Natural killer cell (primary cell): Measurements from ENCODE around the gene LAT. TPM values are rescaled to one million over a fixed set of nuclear protein-coding genes. Genes with fewer than 3 reads are reported as not detected.

ENCODE experiments used
- ATAC-seq, 3 donors: fragments of 150-1000 bp in 2 of 3; fragments of 200-7000 bp in 1 of 3; cut with Tn5 transposase; 1 replicate in 1 of 3; 2 replicates in 2 of 3; pipeline ENCODE4 v1.10.0; 2021; ENCODE audit warnings: mild to moderate bottlenecking in 2 of 3, moderate library complexity in 2 of 3
- DNase-seq, 2 donors: peaks; one replicate each; pipeline versions ENCODE4 v3.0.0 to v3.0.0-alpha.2; 2013 to 2021; ENCODE audit warnings: mixed read lengths in 1 of 2
- H3K27ac ChIP-seq: one replicate; pipeline ENCODE4 v1.5.1; 2013; ENCODE audit warnings: mild to moderate bottlenecking, low read length
- H3K27me3 ChIP-seq: one replicate; pipeline ENCODE4 v1.6.1; 2013; ENCODE audit warnings: low read length; ENCODE audit not compliant: control insufficient read depth, insufficient read depth
- H3K36me3 ChIP-seq: one replicate; pipeline ENCODE4 v1.6.1; 2013; ENCODE audit warnings: low read length; ENCODE audit not compliant: control insufficient read depth, insufficient read depth
- H3K4me1 ChIP-seq: one replicate; pipeline ENCODE4 v1.6.1; 2013; ENCODE audit warnings: low read length; ENCODE audit not compliant: control insufficient read depth, insufficient read depth
- H3K4me3 ChIP-seq: one replicate; pipeline ENCODE4 v1.5.1; 2013; ENCODE audit warnings: low read length
- H3K9me3 ChIP-seq: one replicate; pipeline ENCODE4 v1.6.1; 2013; ENCODE audit warnings: low read length; ENCODE audit not compliant: control insufficient read depth, insufficient read depth
- H3K27ac Mint-ChIP-seq, 2 donors: one replicate each; pipeline ENCODE4 v1.8.0; 2022; ENCODE audit warnings: mild to moderate bottlenecking in 2 of 2, mixed read lengths in 2 of 2, moderate library complexity in 1 of 2
- H3K27me3 Mint-ChIP-seq, 2 donors: one replicate each; pipeline ENCODE4 v1.8.0; 2022; ENCODE audit warnings: low read depth in 2 of 2, mixed read lengths in 2 of 2
- H3K36me3 Mint-ChIP-seq: one replicate; pipeline ENCODE4 v1.8.0; 2022; ENCODE audit warnings: mixed read lengths
- H3K4me1 Mint-ChIP-seq, 2 donors: one replicate each; pipeline ENCODE4 v1.8.0; 2022; ENCODE audit warnings: mixed read lengths in 2 of 2
- H3K4me3 Mint-ChIP-seq: one replicate; pipeline ENCODE4 v1.8.0; 2022; ENCODE audit warnings: mild to moderate bottlenecking, moderate library complexity, mixed read lengths
- H3K9me3 Mint-ChIP-seq, 2 donors: one replicate each; pipeline ENCODE4 v1.8.0; 2022; ENCODE audit warnings: mixed read lengths in 2 of 2
- WGBS: methylation state at CpG from one replicate; pipeline ENCODE4 v1.1.7; 2013; ENCODE audit warnings: missing lambda C conversion rate; ENCODE audit not compliant: insufficient coverage; 5-methylcytosine and 5-hydroxymethylcytosine counted together
- intact Hi-C: fragments of 100-400 bp; cut with micrococcal nuclease; formaldehyde crosslinking; loops from one replicate; pipeline ENCODE4 v1.14.2; 2022
- total RNA-seq, 4 donors: library from RNA; stranded (reverse); fragments of 120-200 nt in 1 of 4; gene quantifications; one replicate each; pipeline versions ENCODE4 v1.2.3 to v1.2.4, GENCODE V29; 2013 to 2022
- TF ChIP-seq, protein P1 (sequence below): fragments of 200-600 bp; IDR thresholded peaks from one replicate; pipeline ENCODE4 v1.8.0; 2022; ENCODE audit warnings: antibody characterized with exemption

The LAT gene
- total RNA-seq, 3 donors from 2014 or later (not counting 1 experiment from before 2014, with no cell fraction given) = 130 to 148 (median 147) TPM

DNA sequence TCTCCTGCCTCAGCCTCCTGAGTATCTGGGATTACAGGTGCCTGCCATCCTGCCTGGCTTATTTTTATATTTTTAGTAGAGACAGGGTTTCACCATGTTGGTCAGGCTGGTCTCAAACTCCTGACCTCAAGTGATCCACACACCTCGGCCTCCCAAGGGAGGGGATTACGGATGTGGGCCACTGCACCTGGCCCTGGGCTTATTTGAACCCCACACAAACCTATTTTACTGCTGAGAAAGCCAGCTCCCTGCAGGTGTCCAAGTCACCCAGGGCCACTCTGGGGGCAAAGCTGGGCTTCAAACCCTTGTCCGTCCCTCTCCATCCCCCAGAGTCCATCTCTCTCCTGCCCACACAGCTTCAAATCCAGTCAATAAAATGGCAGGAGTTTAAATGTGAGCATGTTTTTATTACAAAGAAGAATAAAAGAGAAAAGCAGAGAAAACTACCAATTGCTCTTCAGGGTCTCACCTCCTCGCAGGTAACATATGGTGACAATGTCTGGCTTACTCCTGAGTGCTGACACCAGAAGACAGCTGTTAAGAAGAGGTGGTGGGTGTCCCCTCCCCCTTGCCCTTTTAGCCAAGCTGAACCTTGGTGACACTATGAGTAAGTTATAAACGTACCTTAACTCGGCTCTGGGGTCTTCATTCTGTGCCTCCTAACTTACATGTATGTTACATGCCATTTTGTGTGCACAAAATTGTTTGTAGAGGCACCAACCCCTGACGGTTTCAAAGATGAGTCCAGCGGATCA is 45.4 kb downstream of the LAT start:
- no peaks in the 10 kb centered on the region for H3K36me3 Mint-ChIP-seq
- TF ChIP-seq, protein P1, sequence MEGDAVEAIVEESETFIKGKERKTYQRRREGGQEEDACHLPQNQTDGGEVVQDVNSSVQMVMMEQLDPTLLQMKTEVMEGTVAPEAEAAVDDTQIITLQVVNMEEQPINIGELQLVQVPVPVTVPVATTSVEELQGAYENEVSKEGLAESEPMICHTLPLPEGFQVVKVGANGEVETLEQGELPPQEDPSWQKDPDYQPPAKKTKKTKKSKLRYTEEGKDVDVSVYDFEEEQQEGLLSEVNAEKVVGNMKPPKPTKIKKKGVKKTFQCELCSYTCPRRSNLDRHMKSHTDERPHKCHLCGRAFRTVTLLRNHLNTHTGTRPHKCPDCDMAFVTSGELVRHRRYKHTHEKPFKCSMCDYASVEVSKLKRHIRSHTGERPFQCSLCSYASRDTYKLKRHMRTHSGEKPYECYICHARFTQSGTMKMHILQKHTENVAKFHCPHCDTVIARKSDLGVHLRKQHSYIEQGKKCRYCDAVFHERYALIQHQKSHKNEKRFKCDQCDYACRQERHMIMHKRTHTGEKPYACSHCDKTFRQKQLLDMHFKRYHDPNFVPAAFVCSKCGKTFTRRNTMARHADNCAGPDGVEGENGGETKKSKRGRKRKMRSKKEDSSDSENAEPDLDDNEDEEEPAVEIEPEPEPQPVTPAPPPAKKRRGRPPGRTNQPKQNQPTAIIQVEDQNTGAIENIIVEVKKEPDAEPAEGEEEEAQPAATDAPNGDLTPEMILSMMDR = no peak
- H3K9me3 Mint-ChIP-seq = no peaks in the 10 kb centered on the region
- no peaks in the 10 kb centered on the region for H3K36me3 ChIP-seq
- no peaks in the 10 kb centered on the region for H3K4me1 Mint-ChIP-seq
- H3K27ac ChIP-seq = no peak overlapping the region
- DNase-seq = no peak
- H3K4me3 ChIP-seq = no peak overlapping the region
- no peak overlapping the region for H3K4me3 Mint-ChIP-seq
- intact Hi-C loops = no loop called here
- no peaks in the 10 kb centered on the region for H3K27me3 Mint-ChIP-seq
- H3K27me3 ChIP-seq = no peaks in the 10 kb centered on the region
- no peak overlapping the region for H3K27ac Mint-ChIP-seq
- no peaks in the 10 kb centered on the region for H3K9me3 ChIP-seq
- WGBS = 86% methylated on average over 8 of the region's 8 CpGs
- ATAC-seq = no peak
- H3K4me1 ChIP-seq = peaks cover 5% of the 10 kb centered on the region

Other genes with a start within 250 kb of the LAT start
- 10 to 100 TPM; 11.7 to 13.7 (median 12.2) TPM for gene NPIPB9, start 233.3 kb upstream of the LAT start, total RNA-seq
- gene ATXN2L, start 162.1 kb upstream of the LAT start, total RNA-seq = 100 to 1,000 TPM; 350 to 451 (median 416) TPM
- gene TUFM, start 138.7 kb upstream of the LAT start, total RNA-seq = 100 to 1,000 TPM; 108 to 128 (median 118) TPM
- 100 to 1,000 TPM in 1 of 3 donors, 10 to 100 TPM in 2; 85.4 to 110 (median 91.5) TPM for gene SH2B1, start 121.2 kb upstream of the LAT start, total RNA-seq
- 1 to 10 TPM in 2 of 3 donors, under 1 TPM in 1; 0.75 to 2.5 (median 1.3) TPM for gene ATP2A1, start 106.6 kb upstream of the LAT start, total RNA-seq
- gene RABEP2, start 59.8 kb upstream of the LAT start, total RNA-seq = 10 to 100 TPM; 53.4 to 63.4 (median 60.1) TPM
- gene CD19, start 53.1 kb upstream of the LAT start, total RNA-seq = 1 to 10 TPM in 1 of 3 donors, under 1 TPM in 2; 0.79 to 2.5 (median 0.96) TPM
- 100 to 1,000 TPM in 2 of 3 donors, 10 to 100 TPM in 1; 87.1 to 132 (median 108) TPM for gene NFATC2IP, start 34.1 kb upstream of the LAT start, total RNA-seq
- 10 to 100 TPM; 36.0 to 44.3 (median 36.9) TPM for gene SPNS1, start 10.3 kb upstream of the LAT start, total RNA-seq